Measurements from ENCODE around the gene AFF3. TPM values are rescaled to one million over a fixed set of nuclear protein-coding genes. Genes with fewer than 3 reads are reported as not detected.

AFF3 gene
- total and polyA plus RNA-seq, 8 donors: 16.4 to 42.0 (median 21.4) TPM

DNA sequence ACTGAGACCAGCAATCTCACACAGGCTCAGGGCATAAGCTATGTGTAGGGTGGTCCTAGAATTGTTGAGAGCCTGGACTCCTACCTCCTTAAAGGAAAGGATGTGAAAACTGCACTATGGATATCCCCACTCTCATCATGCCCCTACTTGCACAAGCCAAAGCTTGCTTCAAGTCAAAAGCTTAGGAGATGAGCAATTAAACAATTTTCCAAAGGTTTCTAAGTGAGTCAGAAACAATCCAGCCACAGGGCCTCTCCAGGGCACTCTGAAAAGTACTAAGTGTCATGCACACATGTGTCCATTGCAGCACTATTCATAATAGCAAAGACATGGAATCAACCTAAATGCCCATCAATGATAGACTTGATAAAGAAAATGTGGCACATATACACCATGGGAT lies 215.4 kb downstream of the AFF3 start:
- DNase-seq: no peak
- TF ChIP-seq, protein P1, sequence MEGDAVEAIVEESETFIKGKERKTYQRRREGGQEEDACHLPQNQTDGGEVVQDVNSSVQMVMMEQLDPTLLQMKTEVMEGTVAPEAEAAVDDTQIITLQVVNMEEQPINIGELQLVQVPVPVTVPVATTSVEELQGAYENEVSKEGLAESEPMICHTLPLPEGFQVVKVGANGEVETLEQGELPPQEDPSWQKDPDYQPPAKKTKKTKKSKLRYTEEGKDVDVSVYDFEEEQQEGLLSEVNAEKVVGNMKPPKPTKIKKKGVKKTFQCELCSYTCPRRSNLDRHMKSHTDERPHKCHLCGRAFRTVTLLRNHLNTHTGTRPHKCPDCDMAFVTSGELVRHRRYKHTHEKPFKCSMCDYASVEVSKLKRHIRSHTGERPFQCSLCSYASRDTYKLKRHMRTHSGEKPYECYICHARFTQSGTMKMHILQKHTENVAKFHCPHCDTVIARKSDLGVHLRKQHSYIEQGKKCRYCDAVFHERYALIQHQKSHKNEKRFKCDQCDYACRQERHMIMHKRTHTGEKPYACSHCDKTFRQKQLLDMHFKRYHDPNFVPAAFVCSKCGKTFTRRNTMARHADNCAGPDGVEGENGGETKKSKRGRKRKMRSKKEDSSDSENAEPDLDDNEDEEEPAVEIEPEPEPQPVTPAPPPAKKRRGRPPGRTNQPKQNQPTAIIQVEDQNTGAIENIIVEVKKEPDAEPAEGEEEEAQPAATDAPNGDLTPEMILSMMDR (IDR thresholded peaks at IDR 0.05): no peak
- ATAC-seq: no peak

DNA sequence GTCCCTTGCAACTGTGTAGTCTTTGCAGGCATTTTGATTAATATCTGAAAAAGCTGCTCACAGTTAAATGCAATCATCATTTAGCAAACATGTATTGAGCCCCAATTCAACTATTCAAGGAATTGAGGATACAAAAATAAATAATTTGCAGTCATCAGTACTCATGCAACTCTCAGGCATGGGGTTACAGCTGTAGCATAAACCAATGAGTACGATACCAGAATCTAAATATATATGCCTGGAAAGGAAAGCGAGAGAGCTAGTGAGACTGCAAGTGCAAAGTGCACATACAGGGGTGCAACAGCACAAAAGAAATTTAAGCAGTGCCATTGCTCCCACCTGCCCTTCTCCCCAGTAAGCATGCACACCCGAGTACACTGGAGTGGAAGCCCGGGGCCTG lies 216.4 kb downstream of the AFF3 start:
- no peak for ATAC-seq

More for the DNA sequence above, 215.4 kb downstream of the AFF3 start:
- H3K4me1 ChIP-seq: no peaks in the 10 kb centered on the region
- H3K27me3 ChIP-seq: no peaks in the 10 kb centered on the region
- H3K27ac ChIP-seq: no peak overlapping the region
- H3K36me3 ChIP-seq: no peaks in the 10 kb centered on the region
- H3K9me3 ChIP-seq: no peaks in the 10 kb centered on the region
- H3K4me3 ChIP-seq: no peak overlapping the region
- intact Hi-C loops (cut with DNase I): no loop called here

GRCh38 chr2:99922664-99923063 lies 219.7 kb downstream of the AFF3 start:
- Histone ChIP-seq H3K9me3 (no peaks in the 10 kb centered on the region), H3K27me3 (no peaks in the 10 kb centered on the region), H3K36me3 (no peaks in the 10 kb centered on the region), H3K4me3 (no peak overlapping the region), H3K27ac (no peak overlapping the region), H3K4me1 (no peaks in the 10 kb centered on the region)
- ATAC-seq: peak; percentile 81
- TF ChIP-seq, protein P1 (IDR thresholded peaks at IDR 0.05): no peak
- DNase-seq: no peak
- intact Hi-C loops (cut with DNase I): no loop called here

More for the DNA sequence above, 216.4 kb downstream of the AFF3 start:
- H3K27me3 ChIP-seq: no peaks in the 10 kb centered on the region
- TF ChIP-seq, protein P1 (IDR thresholded peaks at IDR 0.05): no peak
- no peaks in the 10 kb centered on the region for H3K36me3 ChIP-seq
- intact Hi-C loops (cut with DNase I): no loop called here
- no peak for DNase-seq
- H3K27ac ChIP-seq: no peak overlapping the region
- H3K4me3 ChIP-seq: no peak overlapping the region
- H3K9me3 ChIP-seq: no peaks in the 10 kb centered on the region
- no peaks in the 10 kb centered on the region for H3K4me1 ChIP-seq

- Histone ChIP-seq H3K9me3 (no peaks in the 10 kb centered on the region), H3K27me3 (no peaks in the 10 kb centered on the region), H3K4me3 (no peak overlapping the region), H3K4me1 (no peaks in the 10 kb centered on the region), H3K36me3 (no peaks in the 10 kb centered on the region), H3K27ac (no peak overlapping the region)
- DNase-seq (no peak), ATAC-seq (no peak)
- TF ChIP-seq, protein P1 (IDR thresholded peaks at IDR 0.05): no peak
- intact Hi-C loops (cut with DNase I): no loop called here
These were observed 220.5 kb downstream of the AFF3 start for GRCh38 chr2:99921903-99922302.

GRCh38 chr2:99918389-99918788 lies 224.0 kb downstream of the AFF3 start:
- Histone ChIP-seq H3K9me3 (no peaks in the 10 kb centered on the region), H3K36me3 (no peaks in the 10 kb centered on the region), H3K4me1 (no peaks in the 10 kb centered on the region), H3K27ac (no peak overlapping the region), H3K4me3 (no peak overlapping the region), H3K27me3 (no peaks in the 10 kb centered on the region)
- ATAC-seq: no peak
- no peak for DNase-seq
- TF ChIP-seq, protein P1 (IDR thresholded peaks at IDR 0.05): no peak
- intact Hi-C loops (cut with DNase I): no loop called here

Data from left lung (tissue), 10 donors.